HG03159 (cell line): Measurements from ENCODE around the gene KRT23.

Experiments
- ATAC-seq: cut with Tn5 transposase; IDR thresholded peaks from one replicate; pipeline ENCODE4 v1.9.1; 2021; ENCODE audit warnings: mild to moderate bottlenecking, moderate library complexity; ENCODE audit not compliant: unreplicated experiment

KRT23 gene

GRCh38 chr17:40937384-40937819 lies at the start of gene KRT23:
Gene KRT23, minus strand, starts transcription at chr17:40937646. Its CDS starts 1,043 bp downstream, at chr17:40936603.
- no peak for ATAC-seq

- no peak for ATAC-seq
Observed at GRCh38 chr17:40986920-40987319, 49.5 kb upstream of the KRT23 start.

GRCh38 chr17:40984226-40984625 lies 46.8 kb upstream of the KRT23 start, which contains the start of gene KRT40:
Gene KRT40, minus strand, starts transcription at chr17:40984326. Its CDS starts 53 bp downstream, at chr17:40984273.
- no peak for ATAC-seq

GRCh38 chr17:40981115-40981514 lies 43.7 kb upstream of the KRT23 start:
- no peak for ATAC-seq

GRCh38 chr17:40980596-40980995 lies 43.1 kb upstream of the KRT23 start:
- no peak for ATAC-seq

GRCh38 chr17:40980117-40980516 lies 42.7 kb upstream of the KRT23 start:
- ATAC-seq, result no peak

- ATAC-seq, result no peak
Observed at GRCh38 chr17:40978575-40979151, 41.2 kb upstream of the KRT23 start.

GRCh38 chr17:40975516-40975915 lies 38.1 kb upstream of the KRT23 start:
- ATAC-seq, result no peak

- ATAC-seq, result no peak
Observed at GRCh38 chr17:40974366-40974765, 36.9 kb upstream of the KRT23 start.

GRCh38 chr17:40967582-40967981 lies 30.1 kb upstream of the KRT23 start:
- no peak for ATAC-seq

GRCh38 chr17:40966848-40967247 lies 29.4 kb upstream of the KRT23 start, which contains the start of gene KRT39:
Gene KRT39, minus strand, starts transcription at chr17:40966948. Its CDS starts 92 bp downstream, at chr17:40966856.
- no peak for ATAC-seq

GRCh38 chr17:40963838-40964237 lies 26.4 kb upstream of the KRT23 start:
- ATAC-seq, result no peak

GRCh38 chr17:40962059-40962561 lies 24.7 kb upstream of the KRT23 start:
- ATAC-seq, result no peak

- ATAC-seq, result no peak
Observed at GRCh38 chr17:40961591-40961990, 24.1 kb upstream of the KRT23 start.

GRCh38 chr17:40960144-40960543 lies 22.7 kb upstream of the KRT23 start:
- ATAC-seq, result no peak

- ATAC-seq, result no peak
Observed at GRCh38 chr17:40958086-40958953, 20.9 kb upstream of the KRT23 start.

GRCh38 chr17:40956401-40957254 lies 19.2 kb upstream of the KRT23 start:
- no peak for ATAC-seq

GRCh38 chr17:40953881-40954280 lies 16.4 kb upstream of the KRT23 start:
- no peak for ATAC-seq

GRCh38 chr17:40952661-40953060 lies 15.2 kb upstream of the KRT23 start:
- no peak for ATAC-seq

- ATAC-seq, result no peak
Observed at GRCh38 chr17:40952154-40952553, 14.7 kb upstream of the KRT23 start.
